ENCODE data around the gene CHMP2A. TPM values are rescaled to one million over a fixed set of nuclear protein-coding genes. Genes with fewer than 3 reads are reported as not detected.

The CHMP2A gene
- total and polyA plus RNA-seq, 2 of the 13 experiments (the other 11 are each of a cell fraction or from before 2014, with no cell fraction given) = 49.7 to 55.0 TPM

DNA sequence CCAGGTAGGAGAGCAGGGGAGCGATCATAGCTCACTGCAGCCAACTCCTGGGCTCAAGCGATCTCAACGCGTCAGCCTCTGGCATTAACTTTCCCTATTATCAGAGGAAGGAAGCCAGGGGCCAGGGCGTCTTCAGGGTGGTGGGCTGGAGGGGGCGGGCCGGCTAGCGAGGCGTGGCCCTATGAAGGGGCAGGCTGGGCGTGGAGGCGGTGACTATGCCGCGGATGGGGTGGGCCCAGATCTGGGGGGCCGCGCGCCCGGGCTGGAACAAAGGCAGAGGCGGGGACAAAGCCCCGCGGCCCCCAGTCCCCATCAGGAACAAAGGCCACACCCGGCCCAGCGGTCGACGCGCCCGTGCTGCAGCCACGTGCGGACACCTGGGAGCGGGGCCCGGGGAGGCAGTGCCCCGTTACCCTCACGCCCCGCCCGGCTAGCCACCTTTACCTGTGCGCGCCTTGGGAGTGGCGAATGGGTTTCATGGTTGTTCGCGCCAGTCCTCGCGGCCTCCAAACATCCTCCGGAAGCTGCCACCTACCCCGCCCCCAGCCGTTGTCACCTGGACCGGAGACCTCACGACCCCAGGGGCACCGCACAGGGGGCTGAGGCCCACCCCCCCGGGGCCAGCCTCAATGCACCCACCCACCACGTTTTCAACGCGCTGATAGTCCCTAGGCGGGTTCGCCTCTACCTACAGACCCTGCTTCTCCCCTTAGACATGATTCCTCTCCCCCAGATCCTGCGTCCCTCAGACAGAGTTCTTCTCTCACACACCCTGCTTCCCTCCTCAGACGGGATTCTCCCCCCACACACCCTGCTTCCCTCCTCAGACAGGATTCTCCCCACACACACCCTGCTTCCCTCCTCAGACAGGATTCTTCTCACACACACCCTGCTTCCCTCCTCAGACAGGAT lies 16.4 kb downstream of the CHMP2A start:
- DNase-seq (ENCODE audit: low spot score) = no peak
- H3K79me2 ChIP-seq (ENCODE audit: insufficient read depth, low read length) = no peaks in the 10 kb centered on the region
- no peaks in the 10 kb centered on the region for H3K36me3 ChIP-seq (replicated peaks in 1 of 2; ENCODE audit: control insufficient read depth in 1 of 2, insufficient read depth in 2 of 2, low read length in 2 of 2)
- peak; percentile 72 for ATAC-seq
- ChIA-PET POLR2A (interaction anchor here (1.2 to 1.6 kb wide), 2 partner anchors 19 to 27 kb away, joined by 3 to 5 read pairs; partner anchors contain the start of genes SLC27A5 and ZBTB45), CTCF (ENCODE audit: low intra/inter-chr PET ratio, low total read pairs) (no interaction called here)
- intact Hi-C loops (cut with micrococcal nuclease; ENCODE audit: unreplicated experiment) (no loop called here), in situ Hi-C loops (cut with HindIII; ENCODE audit: extremely low pct_ligation_motif_present, low pct_unique_long_range_greater_than_20kb) (no loop called here)
- BruUV-seq (replicated peaks) = no TSS peak
- no peaks in the 10 kb centered on the region; a peak in 1 of 5 replicates for H3K27me3 ChIP-seq (ENCODE audit: control insufficient read depth in 1 of 2, insufficient read depth in 2 of 2, low read length in 2 of 2)
- peak overlapping the region; percentile 76 for H3K4me2 ChIP-seq (ENCODE audit: low read depth, low read length)
- peak overlapping the region; percentile 23 to 57 (median 55); a peak in 5 of 6 replicates for H3K4me3 ChIP-seq (replicated peaks in 1 of 3; ENCODE audit: insufficient read depth in 1 of 3, low read depth in 2 of 3, low read length in 3 of 3)
- H4K20me1 ChIP-seq (ENCODE audit: insufficient read depth, low read length) = no peaks in the 10 kb centered on the region
- H3K9ac ChIP-seq (ENCODE audit: insufficient read depth, low read depth, low read length) = peak overlapping the region; percentile 47; the same call in 1 of the 2 replicates
- WGBS (ENCODE audit: low lambda C conversion rate) = 29% methylated on average over 13 of the region's 55 CpGs
- H2AFZ ChIP-seq (ENCODE audit: low read length) = no peak overlapping the region
- H3K4me1 ChIP-seq (ENCODE audit: insufficient read depth, low read length) = peaks cover 28% of the 10 kb centered on the region
- H3K9me3 ChIP-seq (ENCODE audit: low read length) = no peaks in the 10 kb centered on the region
- no peak overlapping the region for H3K27ac ChIP-seq (ENCODE audit: extremely low read length, insufficient read depth, low read length)
- FAIRE-seq = no peak
- TF ChIP-seq ZNF784 (CRISPR knock-in tag; IDR thresholded peaks at IDR 0.05; ENCODE audit: borderline replicate concordance) (no peak), MIER2 (CRISPR knock-in tag; IDR thresholded peaks at IDR 0.05) (no peak), ZNF616 (CRISPR knock-in tag; IDR thresholded peaks at IDR 0.05; ENCODE audit: low read depth) (no peak), BHLHE40 (IDR thresholded peaks at IDR 0.05; ENCODE audit: low read length) (peak; percentile 36; the same call in 1 of the 2 replicates), ZBTB7A (CRISPR knock-in tag; IDR thresholded peaks at IDR 0.05) (peak; percentile 82), NAIF1 (CRISPR knock-in tag; IDR thresholded peaks at IDR 0.05; ENCODE audit: borderline replicate concordance) (no peak), ZBTB1 (CRISPR knock-in tag; IDR thresholded peaks at IDR 0.05; ENCODE audit: borderline replicate concordance) (no peak), AGO2 (optimal IDR thresholded peaks at IDR 0.05; ENCODE audit: low read depth, low read length) (no peak), XRCC5 (optimal IDR thresholded peaks at IDR 0.05; ENCODE audit: low read length) (no peak), MLLT10 (CRISPR knock-in tag; IDR thresholded peaks at IDR 0.05) (no peak), SOX6 (IDR thresholded peaks at IDR 0.05) (no peak), SOX6 (CRISPR knock-in tag; IDR thresholded peaks at IDR 0.05) (peak; percentile 92), IRF2 (CRISPR knock-in tag; IDR thresholded peaks at IDR 0.05) (no peak), NR2C2 (CRISPR knock-in tag; IDR thresholded peaks at IDR 0.05; ENCODE audit: borderline replicate concordance) (no peak), ZNF121 (CRISPR knock-in tag; IDR thresholded peaks at IDR 0.05) (no peak), ZNF232 (CRISPR knock-in tag; IDR thresholded peaks at IDR 0.05; ENCODE audit: borderline replicate concordance) (no peak), THAP7 (CRISPR knock-in tag; IDR thresholded peaks at IDR 0.05) (no peak), MYNN (CRISPR knock-in tag; IDR thresholded peaks at IDR 0.05; ENCODE audit: low read depth) (no peak), RAD51 (IDR thresholded peaks at IDR 0.05; ENCODE audit: borderline replicate concordance) (no peak), ZBTB37 (CRISPR knock-in tag; IDR thresholded peaks at IDR 0.05) (no peak), ZNF24 (IDR thresholded peaks at IDR 0.05) (no peak), ZNF619 (CRISPR knock-in tag; IDR thresholded peaks at IDR 0.05) (no peak), ZNF101 (CRISPR knock-in tag; IDR thresholded peaks at IDR 0.05; ENCODE audit: borderline replicate concordance, low read depth) (no peak), MTA3 (CRISPR knock-in tag; IDR thresholded peaks at IDR 0.05) (no peak)
